HL-60 (cell line): ENCODE data around the gene PASD1.

ENCODE experiments used
- GABPA ChIP-seq: IDR thresholded peaks from 2 replicates; pipeline ENCODE4 v1.6.1; 2012; ENCODE audit warnings: low read depth
- TF ChIP-seq, protein P1 (sequence below): IDR thresholded peaks from one replicate; pipeline ENCODE4 v1.5.1; 2011; ENCODE audit warnings: low read length, control low read depth, inconsistent platforms; ENCODE audit not compliant: insufficient read depth

DNA sequence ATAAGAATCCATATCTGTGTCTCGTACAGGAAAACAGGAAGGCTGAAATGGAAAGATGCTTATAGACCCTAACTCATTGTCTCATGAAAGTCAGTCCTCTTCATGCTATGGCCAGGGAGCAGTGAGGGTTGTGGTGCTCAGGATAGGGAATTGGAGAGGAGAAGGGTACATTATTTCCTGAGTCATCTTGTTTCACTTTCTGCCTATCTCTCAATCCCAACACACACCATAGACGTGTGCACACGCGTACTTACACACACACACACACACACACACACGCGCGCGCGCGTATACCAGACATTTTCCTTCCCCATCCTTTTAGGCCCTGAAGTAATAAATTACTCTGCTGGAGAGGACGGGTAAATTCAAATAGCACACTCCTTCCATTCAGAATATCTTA is 78.1 kb downstream of the PASD1 start:
- TF ChIP-seq, protein P1, sequence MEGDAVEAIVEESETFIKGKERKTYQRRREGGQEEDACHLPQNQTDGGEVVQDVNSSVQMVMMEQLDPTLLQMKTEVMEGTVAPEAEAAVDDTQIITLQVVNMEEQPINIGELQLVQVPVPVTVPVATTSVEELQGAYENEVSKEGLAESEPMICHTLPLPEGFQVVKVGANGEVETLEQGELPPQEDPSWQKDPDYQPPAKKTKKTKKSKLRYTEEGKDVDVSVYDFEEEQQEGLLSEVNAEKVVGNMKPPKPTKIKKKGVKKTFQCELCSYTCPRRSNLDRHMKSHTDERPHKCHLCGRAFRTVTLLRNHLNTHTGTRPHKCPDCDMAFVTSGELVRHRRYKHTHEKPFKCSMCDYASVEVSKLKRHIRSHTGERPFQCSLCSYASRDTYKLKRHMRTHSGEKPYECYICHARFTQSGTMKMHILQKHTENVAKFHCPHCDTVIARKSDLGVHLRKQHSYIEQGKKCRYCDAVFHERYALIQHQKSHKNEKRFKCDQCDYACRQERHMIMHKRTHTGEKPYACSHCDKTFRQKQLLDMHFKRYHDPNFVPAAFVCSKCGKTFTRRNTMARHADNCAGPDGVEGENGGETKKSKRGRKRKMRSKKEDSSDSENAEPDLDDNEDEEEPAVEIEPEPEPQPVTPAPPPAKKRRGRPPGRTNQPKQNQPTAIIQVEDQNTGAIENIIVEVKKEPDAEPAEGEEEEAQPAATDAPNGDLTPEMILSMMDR: no peak
- no peak for TF ChIP-seq GABPA
